Measurements from ENCODE around the gene SPATA24.

The SPATA24 gene

DNA sequence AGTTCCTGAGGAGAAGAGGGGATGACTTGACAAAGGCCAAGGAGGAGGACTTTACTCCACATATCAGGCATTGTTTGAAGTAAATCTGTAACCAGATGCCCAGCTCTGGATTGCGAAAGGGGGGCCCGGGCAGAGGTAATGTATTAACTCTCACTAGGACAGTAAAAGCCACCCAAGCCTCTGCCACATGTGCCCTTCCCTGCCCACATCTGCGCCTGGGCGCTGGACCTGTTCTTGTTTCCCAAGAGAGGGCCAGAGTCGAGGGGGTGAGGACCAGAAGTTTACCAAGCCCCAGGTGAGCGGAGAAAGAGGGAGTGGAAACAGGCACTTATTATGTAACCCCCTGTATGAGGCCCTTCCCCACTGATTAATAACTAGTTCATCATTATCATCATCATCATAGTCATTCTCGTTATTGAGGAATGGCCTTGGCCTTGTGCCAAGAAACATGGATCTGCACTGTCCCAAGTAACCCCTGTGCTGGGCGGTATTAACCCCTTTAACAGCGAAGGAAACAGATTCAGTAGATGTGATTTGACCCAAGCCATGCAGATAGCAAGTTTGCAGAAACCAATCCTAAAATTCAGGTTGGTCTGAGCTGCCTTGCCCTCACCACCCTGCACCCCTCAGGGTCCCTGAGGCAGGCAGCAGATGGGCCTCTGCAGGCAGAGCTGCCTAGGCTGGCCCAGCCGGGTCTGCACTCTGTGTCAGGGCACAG lies 20.5 kb downstream of the SPATA24 start, which contains the start of gene SLC23A1:
Gene SLC23A1 (minus strand): TSS at position 23 of the 718 bp plus-strand sequence. CDS start 44 bp downstream, outside the sequence.
- Histone ChIP-seq H3K9me3 (ENCODE audit: insufficient read depth, low read length, severe bottlenecking) (no peaks in the 10 kb centered on the region), H2AFZ (ENCODE audit: low read depth, low read length) (no peak within 1 kb of the TSS), H3K9ac (ENCODE audit: low read depth, low read length) (peak within 1 kb of the TSS; percentile 87), H4K20me1 (ENCODE audit: insufficient read depth, low read length) (peaks cover 24% of the 10 kb centered on the region), H3K27ac (ENCODE audit: low read length) (peak within 1 kb of the TSS; percentile 99), H3K4me2 (ENCODE audit: insufficient read depth, low read length) (peak within 1 kb of the TSS; percentile 46; the same call in 1 of the 2 replicates), H3K4me1 (ENCODE audit: insufficient read depth, low read length) (peaks cover 53% of the 10 kb centered on the region), H3K36me3 (ENCODE audit: insufficient read depth, low read length) (peaks cover 32% of the 10 kb centered on the region), H3K79me2 (ENCODE audit: insufficient read depth, low read length) (peaks cover 33% of the 10 kb centered on the region), H3K27me3 (ENCODE audit: insufficient read depth, low read length, poor library complexity) (no peaks in the 10 kb centered on the region), H3K4me3 (ENCODE audit: low read depth in 1 of 2, low read length in 2 of 2) (no peak within 1 kb of the TSS)
- no peak for TF ChIP-seq EZH2 (IDR thresholded peaks at IDR 0.05; ENCODE audit: borderline replicate concordance, low read depth, low read length, severe bottlenecking)
- no peak for TF ChIP-seq CTCF (IDR thresholded peaks at IDR 0.05; ENCODE audit: borderline replicate concordance, extremely low read depth, low read length, poor library complexity, severe bottlenecking)
- no peak for DNase-seq
- ATAC-seq (ENCODE audit: insufficient read depth, low read depth): no peak

DNA sequence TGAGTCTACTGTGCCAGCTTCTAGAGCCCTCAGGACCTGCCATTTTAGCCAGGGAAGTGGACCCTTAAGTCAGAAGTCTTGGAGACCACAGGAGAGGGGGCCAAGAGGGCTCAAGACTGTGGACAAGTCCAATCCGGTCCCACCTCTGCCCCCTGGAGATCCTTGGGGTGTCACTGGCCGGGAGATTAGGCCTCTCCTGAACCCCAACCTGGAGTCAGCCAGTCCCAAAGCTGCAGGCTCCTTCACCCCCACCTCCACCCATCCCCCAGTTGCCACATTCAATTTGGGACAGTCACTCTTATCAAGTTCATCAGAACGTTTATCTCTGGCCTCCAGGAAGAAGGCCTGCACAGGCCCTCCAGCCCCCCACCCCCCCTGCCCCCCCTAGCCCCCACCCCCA lies 21.1 kb downstream of the SPATA24 start:
- TF ChIP-seq CTCF (IDR thresholded peaks at IDR 0.05; ENCODE audit: borderline replicate concordance, extremely low read depth, low read length, poor library complexity, severe bottlenecking) (no peak), EZH2 (IDR thresholded peaks at IDR 0.05; ENCODE audit: borderline replicate concordance, low read depth, low read length, severe bottlenecking) (no peak)
- DNase-seq (peak; percentile 15), ATAC-seq (ENCODE audit: insufficient read depth, low read depth) (no peak)
- no peak overlapping the region for H3K4me3 ChIP-seq (ENCODE audit: low read depth in 1 of 2, low read length in 2 of 2)
- H4K20me1 ChIP-seq (ENCODE audit: insufficient read depth, low read length): peaks cover 19% of the 10 kb centered on the region
- H3K79me2 ChIP-seq (ENCODE audit: insufficient read depth, low read length): peaks cover 27% of the 10 kb centered on the region
- H3K27me3 ChIP-seq (ENCODE audit: insufficient read depth, low read length, poor library complexity): no peaks in the 10 kb centered on the region
- H3K9me3 ChIP-seq (ENCODE audit: insufficient read depth, low read length, severe bottlenecking): no peaks in the 10 kb centered on the region
- H3K9ac ChIP-seq (ENCODE audit: low read depth, low read length): no peak overlapping the region
- peaks cover 32% of the 10 kb centered on the region for H3K36me3 ChIP-seq (ENCODE audit: insufficient read depth, low read length)
- no peak overlapping the region for H2AFZ ChIP-seq (ENCODE audit: low read depth, low read length)
- peaks cover 47% of the 10 kb centered on the region for H3K4me1 ChIP-seq (ENCODE audit: insufficient read depth, low read length)
- no peak overlapping the region for H3K4me2 ChIP-seq (ENCODE audit: insufficient read depth, low read length)
- H3K27ac ChIP-seq (ENCODE audit: low read length): peak overlapping the region; percentile 47; the same call in 1 of the 2 replicates

DNA sequence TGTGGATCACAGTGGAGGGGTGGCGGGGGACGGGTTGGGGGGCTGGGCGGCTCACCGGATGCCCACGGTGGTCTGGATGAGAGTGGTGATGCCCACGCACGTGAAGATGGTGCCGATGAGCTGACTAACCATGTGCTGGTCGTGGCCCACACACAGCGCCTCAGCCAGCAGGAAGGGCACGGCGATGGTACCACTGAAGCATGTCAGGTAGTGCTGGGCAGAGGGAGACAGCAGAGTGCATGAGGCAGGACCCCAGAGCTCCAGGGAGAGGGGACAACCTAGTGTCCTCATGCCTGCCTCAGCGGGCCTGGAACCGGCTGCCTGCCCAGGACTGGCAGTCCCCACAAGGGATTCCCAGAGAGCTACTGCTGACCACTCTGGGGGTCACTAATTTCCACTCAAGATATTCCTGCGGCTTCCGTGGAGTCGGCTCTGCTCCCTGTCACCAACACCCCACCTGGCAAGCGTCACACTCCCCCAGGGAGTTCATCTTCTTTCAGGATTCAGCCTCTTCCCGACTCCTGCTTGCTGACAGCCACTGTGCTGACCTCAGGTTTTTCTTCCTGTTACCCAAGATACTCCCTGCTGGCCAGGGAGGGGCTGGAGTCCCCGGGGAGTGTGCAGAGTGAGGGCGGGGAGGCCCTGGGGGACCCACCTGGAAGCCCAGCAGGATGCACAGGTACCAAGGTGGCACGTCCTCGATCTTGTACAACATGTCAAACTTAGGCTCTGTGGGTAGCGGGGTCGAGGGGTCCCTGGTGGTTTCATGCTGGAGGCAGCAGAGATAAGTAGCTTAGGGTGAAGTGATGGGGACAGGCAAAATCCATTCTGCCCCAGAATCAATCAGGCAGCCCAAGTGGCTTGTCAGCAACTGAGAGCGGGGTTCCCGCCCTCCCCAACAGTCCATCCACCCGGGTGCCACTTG lies 21.8 kb downstream of the SPATA24 start:
- Histone ChIP-seq H3K4me1 (ENCODE audit: insufficient read depth, low read length) (peaks cover 40% of the 10 kb centered on the region), H3K9ac (ENCODE audit: low read depth, low read length) (no peak overlapping the region), H3K36me3 (ENCODE audit: insufficient read depth, low read length) (peaks cover 33% of the 10 kb centered on the region), H4K20me1 (ENCODE audit: insufficient read depth, low read length) (peaks cover 14% of the 10 kb centered on the region), H3K4me3 (ENCODE audit: low read depth in 1 of 2, low read length in 2 of 2) (no peak overlapping the region), H3K27ac (ENCODE audit: low read length) (peak overlapping the region; percentile 47; the same call in 1 of the 2 replicates), H3K27me3 (ENCODE audit: insufficient read depth, low read length, poor library complexity) (no peaks in the 10 kb centered on the region), H3K79me2 (ENCODE audit: insufficient read depth, low read length) (peaks cover 20% of the 10 kb centered on the region), H2AFZ (ENCODE audit: low read depth, low read length) (no peak overlapping the region), H3K4me2 (ENCODE audit: insufficient read depth, low read length) (no peak overlapping the region), H3K9me3 (ENCODE audit: insufficient read depth, low read length, severe bottlenecking) (no peaks in the 10 kb centered on the region)
- no peak for ATAC-seq (ENCODE audit: insufficient read depth, low read depth)
- TF ChIP-seq EZH2 (IDR thresholded peaks at IDR 0.05; ENCODE audit: borderline replicate concordance, low read depth, low read length, severe bottlenecking): no peak
- DNase-seq: peak; percentile 27
